Measurements from ENCODE around the gene BTRC.

BTRC gene

DNA sequence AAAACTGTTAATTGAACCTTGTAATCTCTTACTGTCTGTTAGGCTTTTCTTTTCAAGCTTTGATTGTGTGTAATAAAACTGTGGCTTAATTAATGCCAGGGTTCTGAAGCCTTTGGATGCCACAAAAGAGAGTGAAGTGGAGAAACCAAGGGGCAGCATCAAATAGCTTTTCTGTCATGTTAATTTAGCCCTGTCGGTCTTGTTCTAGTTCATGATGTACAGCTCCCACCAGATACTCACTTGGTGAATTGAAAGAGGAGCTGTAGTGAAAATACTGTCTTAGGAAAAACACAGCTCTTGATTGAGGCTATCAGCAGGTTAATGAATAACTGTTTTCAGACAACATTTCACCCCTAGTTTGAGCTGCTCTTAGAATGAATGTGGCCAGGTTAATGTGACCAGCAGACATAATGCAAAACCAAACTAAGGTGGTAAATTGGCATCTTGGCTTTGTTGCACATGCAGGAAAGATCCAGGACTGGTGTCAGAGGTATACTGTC lies 139.9 kb downstream of the BTRC start:
- H3K36me3 ChIP-seq = no peaks in the 10 kb centered on the region
- no peak for DNase-seq
- TF ChIP-seq, protein P1, sequence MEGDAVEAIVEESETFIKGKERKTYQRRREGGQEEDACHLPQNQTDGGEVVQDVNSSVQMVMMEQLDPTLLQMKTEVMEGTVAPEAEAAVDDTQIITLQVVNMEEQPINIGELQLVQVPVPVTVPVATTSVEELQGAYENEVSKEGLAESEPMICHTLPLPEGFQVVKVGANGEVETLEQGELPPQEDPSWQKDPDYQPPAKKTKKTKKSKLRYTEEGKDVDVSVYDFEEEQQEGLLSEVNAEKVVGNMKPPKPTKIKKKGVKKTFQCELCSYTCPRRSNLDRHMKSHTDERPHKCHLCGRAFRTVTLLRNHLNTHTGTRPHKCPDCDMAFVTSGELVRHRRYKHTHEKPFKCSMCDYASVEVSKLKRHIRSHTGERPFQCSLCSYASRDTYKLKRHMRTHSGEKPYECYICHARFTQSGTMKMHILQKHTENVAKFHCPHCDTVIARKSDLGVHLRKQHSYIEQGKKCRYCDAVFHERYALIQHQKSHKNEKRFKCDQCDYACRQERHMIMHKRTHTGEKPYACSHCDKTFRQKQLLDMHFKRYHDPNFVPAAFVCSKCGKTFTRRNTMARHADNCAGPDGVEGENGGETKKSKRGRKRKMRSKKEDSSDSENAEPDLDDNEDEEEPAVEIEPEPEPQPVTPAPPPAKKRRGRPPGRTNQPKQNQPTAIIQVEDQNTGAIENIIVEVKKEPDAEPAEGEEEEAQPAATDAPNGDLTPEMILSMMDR (IDR thresholded peaks at IDR 0.05; ENCODE audit: low read depth, low read length) = no peak
- H3K4me3 ChIP-seq (ENCODE audit: low read depth, low read length) = no peak overlapping the region
- H3K27me3 ChIP-seq (ENCODE audit: insufficient read depth, low read depth, severe bottlenecking) = no peaks in the 10 kb centered on the region
- no peak overlapping the region for H3K27ac ChIP-seq
- no peaks in the 10 kb centered on the region for H3K9me3 ChIP-seq (ENCODE audit: severe bottlenecking)

DNA sequence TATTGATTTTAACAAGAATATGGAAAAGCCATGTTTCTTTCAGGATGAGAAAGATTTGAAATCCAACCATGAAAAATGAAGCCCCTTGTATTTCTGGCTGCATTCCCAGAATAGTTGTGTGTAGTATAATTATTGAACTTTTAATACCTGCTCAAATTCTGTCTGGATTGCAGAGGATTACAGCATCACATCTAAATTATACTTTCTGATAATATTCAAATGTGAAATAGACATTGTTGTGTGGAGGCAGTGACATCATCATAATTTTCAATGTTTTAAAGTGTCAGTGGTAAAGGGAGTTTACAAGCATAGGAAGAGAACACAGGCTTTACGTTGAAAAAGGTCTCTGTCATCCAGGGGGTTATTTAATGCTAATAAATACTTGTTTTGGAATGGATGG lies 140.7 kb downstream of the BTRC start:
- H3K36me3 ChIP-seq = no peaks in the 10 kb centered on the region
- TF ChIP-seq, protein P1 (IDR thresholded peaks at IDR 0.05; ENCODE audit: low read depth, low read length) = no peak
- H3K4me3 ChIP-seq (ENCODE audit: low read depth, low read length) = no peak overlapping the region
- H3K9me3 ChIP-seq (ENCODE audit: severe bottlenecking) = no peaks in the 10 kb centered on the region
- no peak for DNase-seq
- H3K27ac ChIP-seq = no peak overlapping the region
- H3K27me3 ChIP-seq (ENCODE audit: insufficient read depth, low read depth, severe bottlenecking) = no peaks in the 10 kb centered on the region

DNA sequence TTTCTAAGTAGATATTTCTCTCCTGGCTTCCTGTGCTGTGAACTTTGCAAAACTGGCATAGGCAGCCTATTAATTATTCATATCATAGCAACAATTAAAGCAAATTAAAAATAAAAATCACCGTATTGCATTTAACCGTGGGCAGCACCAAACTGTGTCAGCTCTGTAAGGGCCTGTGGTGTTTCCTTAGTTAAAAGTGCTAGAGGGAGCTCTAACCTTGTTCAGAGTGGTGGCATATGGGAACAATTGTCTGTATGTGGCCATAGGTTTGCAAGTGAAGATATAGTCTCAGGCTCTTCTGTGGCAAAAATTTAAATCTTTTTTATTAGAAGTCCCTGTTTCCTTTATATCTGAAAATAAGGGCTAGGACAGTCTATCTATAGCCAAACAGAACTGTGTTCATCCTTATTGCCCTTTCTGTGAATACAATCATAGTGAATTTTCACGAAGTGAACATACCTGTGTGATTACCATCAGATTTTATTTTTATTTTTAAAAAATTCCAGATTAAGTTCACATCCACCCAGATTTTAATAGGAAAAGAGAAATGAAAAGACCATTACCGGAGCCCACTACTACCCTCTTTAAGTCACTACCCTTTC lies 141.5 kb downstream of the BTRC start:
- TF ChIP-seq, protein P1 (IDR thresholded peaks at IDR 0.05; ENCODE audit: low read depth, low read length) = peak; percentile 56
- Histone ChIP-seq H3K27me3 (ENCODE audit: insufficient read depth, low read depth, severe bottlenecking) (no peaks in the 10 kb centered on the region), H3K4me3 (ENCODE audit: low read depth, low read length) (no peak overlapping the region), H3K9me3 (ENCODE audit: severe bottlenecking) (no peaks in the 10 kb centered on the region), H3K27ac (no peak overlapping the region), H3K36me3 (no peaks in the 10 kb centered on the region)
- peak; percentile 19 for DNase-seq

DNA sequence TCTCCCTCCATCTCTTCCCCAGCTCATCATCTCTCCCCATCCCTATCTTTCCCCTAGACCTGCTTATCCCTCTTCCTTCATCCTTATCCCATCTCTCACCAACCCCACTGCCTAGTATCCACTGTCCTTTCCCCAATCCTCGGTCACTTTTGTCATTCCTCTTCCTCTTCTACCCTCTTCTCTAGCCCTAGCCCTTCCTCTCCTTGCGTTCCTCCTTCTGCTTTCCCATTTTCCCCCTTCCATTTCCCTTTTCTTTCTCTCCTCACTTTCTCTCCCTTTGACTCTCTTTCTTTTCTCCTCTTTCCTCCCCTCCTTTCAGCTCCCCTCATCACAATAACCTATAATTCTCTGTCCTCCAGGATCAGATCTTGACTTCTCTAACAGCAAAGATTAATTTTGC lies 150.5 kb downstream of the BTRC start:
- TF ChIP-seq, protein P1 (IDR thresholded peaks at IDR 0.05; ENCODE audit: low read depth, low read length) = no peak
- no peak for DNase-seq
- no peak overlapping the region for H3K4me3 ChIP-seq (ENCODE audit: low read depth, low read length)
- no peaks in the 10 kb centered on the region for H3K9me3 ChIP-seq (ENCODE audit: severe bottlenecking)
- H3K27me3 ChIP-seq (ENCODE audit: insufficient read depth, low read depth, severe bottlenecking) = no peaks in the 10 kb centered on the region
- H3K36me3 ChIP-seq = no peaks in the 10 kb centered on the region
- no peak overlapping the region for H3K27ac ChIP-seq

DNA sequence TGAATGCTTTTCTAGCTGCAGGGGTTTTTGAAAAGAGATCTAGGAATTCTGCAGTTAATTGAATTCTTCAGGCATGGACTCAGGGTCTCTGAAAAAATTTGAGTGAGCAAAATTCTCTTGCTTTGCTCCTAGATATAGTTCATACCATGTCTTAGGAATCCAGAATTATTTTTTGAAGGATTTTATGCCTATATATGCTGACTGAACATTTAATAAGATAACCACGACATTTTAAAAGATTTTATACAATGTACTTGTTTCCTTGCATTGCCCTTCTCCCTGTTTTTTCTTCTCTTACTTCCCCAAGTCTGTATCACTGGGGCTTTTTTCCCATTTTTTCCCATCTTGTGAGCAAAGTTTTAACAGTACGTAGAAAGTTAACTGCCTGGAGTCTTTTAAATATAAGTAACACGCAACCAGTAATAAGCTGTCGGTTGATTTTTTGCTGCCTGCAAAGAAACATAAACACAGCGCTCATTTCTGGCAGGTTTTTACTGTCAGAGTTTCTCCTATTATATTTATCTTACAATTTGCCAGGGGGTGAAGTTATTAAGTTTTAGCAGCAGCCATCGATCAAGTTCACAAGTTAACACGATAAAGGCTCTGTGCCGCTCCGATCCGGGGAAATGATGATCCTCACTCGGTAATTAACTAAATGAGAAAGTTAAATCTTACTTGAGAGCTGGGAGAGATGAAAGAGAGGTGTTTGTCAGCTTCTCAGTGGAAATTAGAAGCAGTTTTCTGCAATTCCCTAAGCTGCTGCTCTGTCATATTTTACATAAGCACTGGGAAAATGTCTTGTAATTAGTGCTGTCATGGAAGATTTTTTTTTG lies 153.1 kb downstream of the BTRC start:
- Histone ChIP-seq H3K4me3 (ENCODE audit: low read depth, low read length) (no peak overlapping the region), H3K27ac (no peak overlapping the region), H3K9me3 (ENCODE audit: severe bottlenecking) (no peaks in the 10 kb centered on the region), H3K36me3 (no peaks in the 10 kb centered on the region), H3K27me3 (ENCODE audit: insufficient read depth, low read depth, severe bottlenecking) (no peaks in the 10 kb centered on the region)
- TF ChIP-seq, protein P1 (IDR thresholded peaks at IDR 0.05; ENCODE audit: low read depth, low read length) = no peak
- DNase-seq = peak; percentile 38

All from WERI-Rb-1 (cell line).